K562 (cell line): Measurements from ENCODE around the gene GNG3.

Source experiments
- BRF1 ChIP-seq: IDR thresholded peaks from 3 replicates; pipeline ENCODE4 v1.6.1; 2011; ENCODE audit warnings: borderline replicate concordance, mild to moderate bottlenecking; ENCODE audit not compliant: insufficient read length; ENCODE audit errors: extremely low read depth
- CBX5 ChIP-seq: IDR thresholded peaks from 2 replicates; pipeline ENCODE4 v1.6.1; 2014; ENCODE audit warnings: low read depth, borderline replicate concordance
- HSF4 ChIP-seq: fragments of 250-450 bp; sonication (Bioruptor Pico); IDR thresholded peaks from 2 replicates; pipeline ENCODE4 v2.1.2; 2022; ENCODE audit warnings: mild to moderate bottlenecking, moderate library complexity, borderline replicate concordance
- KDM1A ChIP-seq, 2 experiments: fragments of 450-650 bp; IDR thresholded peaks; 2 replicates each; pipeline ENCODE4 v1.6.1; 2016; ENCODE audit warnings: mild to moderate bottlenecking in 2 of 2
- LEF1 ChIP-seq: fragments of 450-650 bp; IDR thresholded peaks from 2 replicates; pipeline ENCODE4 v1.6.1; 2016; ENCODE audit warnings: mild to moderate bottlenecking
- PHTF2 ChIP-seq: fragments of 250-450 bp; sonication (Bioruptor Pico); IDR thresholded peaks from 2 replicates; pipeline ENCODE4 v1.5.0; 2021; ENCODE audit warnings: mild to moderate bottlenecking
- POLR2A ChIP-seq: fragments of 450-650 bp; conservative IDR thresholded peaks from 2 replicates; pipeline ENCODE4 v1.6.1; 2016
- SMARCC2 ChIP-seq: fragments of 450-650 bp; IDR thresholded peaks from 2 replicates; pipeline ENCODE4 v1.6.1; 2017; ENCODE audit warnings: antibody characterized with exemption, moderate library complexity, mild to moderate bottlenecking, low read depth
- TAL1 ChIP-seq: fragments of 450-650 bp; IDR thresholded peaks from 2 replicates; pipeline ENCODE4 v1.6.1; 2016; ENCODE audit warnings: mild to moderate bottlenecking
- TARDBP ChIP-seq: fragments of 450-650 bp; IDR thresholded peaks from 2 replicates; pipeline ENCODE4 v1.6.1; 2016
- TOE1 ChIP-seq, 2 experiments: fragments of 450-650 bp in 1 of 2; sonication (generic) in 1 of 2; formaldehyde crosslinking in 1 of 2; IDR thresholded peaks; 2 replicates each; pipeline versions ENCODE4 v1.7.1 to v1.8.0; 2016 to 2022; ENCODE audit warnings: borderline replicate concordance in 2 of 2, mild to moderate bottlenecking in 2 of 2, antibody characterized with exemption in 1 of 2, inconsistent platforms in 1 of 2, low read depth in 1 of 2, missing genetic modification reagents in 1 of 2, moderate library complexity in 1 of 2
- ZNF785 ChIP-seq: fragments of 250-450 bp; sonication (Bioruptor Pico); IDR thresholded peaks from 2 replicates; pipeline ENCODE4 v1.4.0; 2020; ENCODE audit warnings: mild to moderate bottlenecking
- TF ChIP-seq, protein P1 (sequence below), 3 experiments: IDR thresholded peaks in 2 of 3; conservative IDR thresholded peaks in 1 of 3; 2 replicates each; pipeline ENCODE4 v1.5.1; 2011 to 2012; ENCODE audit warnings: low read length in 3 of 3, mild to moderate bottlenecking in 3 of 3, control low read depth in 2 of 3, improper control_type of control experiment in 1 of 3, inconsistent platforms in 1 of 3, low read depth in 1 of 3, mixed read lengths in 1 of 3, moderate library complexity in 1 of 3; ENCODE audit not compliant: insufficient read depth in 2 of 3
- TF ChIP-seq, protein P2 (sequence below), 2 experiments: fragments of 450-650 bp; conservative IDR thresholded peaks; 2 replicates each; pipeline ENCODE4 v1.6.1; 2017; ENCODE audit warnings: mild to moderate bottlenecking in 2 of 2, moderate library complexity in 2 of 2

DNA sequence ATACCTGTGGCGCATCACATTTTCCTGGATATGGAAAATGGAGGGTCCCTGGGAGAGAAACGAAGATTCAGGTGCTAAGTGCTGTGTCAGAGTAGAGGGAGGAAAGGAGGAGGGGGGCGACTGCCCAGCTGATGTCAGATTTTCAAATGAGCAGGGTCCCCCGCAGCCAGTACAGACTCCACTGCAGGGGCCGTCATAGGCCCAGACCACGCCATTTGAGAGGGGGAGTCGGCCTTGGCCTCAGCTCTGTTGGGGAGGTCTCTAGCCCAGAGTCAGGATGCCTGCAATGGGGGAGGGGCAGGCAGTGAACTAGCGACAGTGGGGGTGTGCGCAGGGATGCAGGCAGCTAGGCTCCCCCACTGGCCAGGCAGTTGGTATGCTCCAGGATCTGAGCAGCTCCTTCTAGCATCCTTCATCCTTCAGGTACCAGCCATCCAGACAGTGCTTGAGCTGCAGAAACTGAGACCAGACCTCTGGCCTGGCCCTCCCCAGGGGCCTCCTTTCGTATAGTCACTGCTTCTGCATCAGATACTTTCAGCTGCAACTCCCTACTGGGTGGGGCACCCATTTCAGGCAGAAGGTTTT is at the start of gene GNG3, which contains the start of gene BSCL2:
- TF ChIP-seq TARDBP (no peak), HSF4 (CRISPR knock-in tag) (no peak), BRF1 (no peak), ZNF785 (CRISPR knock-in tag) (no peak), TAL1 (no peak), SMARCC2 (no peak), CBX5 (no peak), PHTF2 (CRISPR knock-in tag) (no peak), TOE1 (IDR thresholded peaks at IDR 0.05; ENCODE audit: borderline replicate concordance) (no peak), TOE1 (CRISPR knock-in tag; IDR thresholded peaks at IDR 0.05; ENCODE audit: borderline replicate concordance, low read depth) (no peak), POLR2A (no peak; the same call in 1 of the 2 replicates), LEF1 (no peak), KDM1A (IDR thresholded peaks at IDR 0.05) (peak; percentile 33 to 68; a peak in 1 of 4 replicates)
- TF ChIP-seq, protein P1, sequence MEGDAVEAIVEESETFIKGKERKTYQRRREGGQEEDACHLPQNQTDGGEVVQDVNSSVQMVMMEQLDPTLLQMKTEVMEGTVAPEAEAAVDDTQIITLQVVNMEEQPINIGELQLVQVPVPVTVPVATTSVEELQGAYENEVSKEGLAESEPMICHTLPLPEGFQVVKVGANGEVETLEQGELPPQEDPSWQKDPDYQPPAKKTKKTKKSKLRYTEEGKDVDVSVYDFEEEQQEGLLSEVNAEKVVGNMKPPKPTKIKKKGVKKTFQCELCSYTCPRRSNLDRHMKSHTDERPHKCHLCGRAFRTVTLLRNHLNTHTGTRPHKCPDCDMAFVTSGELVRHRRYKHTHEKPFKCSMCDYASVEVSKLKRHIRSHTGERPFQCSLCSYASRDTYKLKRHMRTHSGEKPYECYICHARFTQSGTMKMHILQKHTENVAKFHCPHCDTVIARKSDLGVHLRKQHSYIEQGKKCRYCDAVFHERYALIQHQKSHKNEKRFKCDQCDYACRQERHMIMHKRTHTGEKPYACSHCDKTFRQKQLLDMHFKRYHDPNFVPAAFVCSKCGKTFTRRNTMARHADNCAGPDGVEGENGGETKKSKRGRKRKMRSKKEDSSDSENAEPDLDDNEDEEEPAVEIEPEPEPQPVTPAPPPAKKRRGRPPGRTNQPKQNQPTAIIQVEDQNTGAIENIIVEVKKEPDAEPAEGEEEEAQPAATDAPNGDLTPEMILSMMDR (IDR thresholded peaks at IDR 0.05 in 2 of 3, conservative IDR thresholded peaks at IDR 0.05 in 1 of 3; ENCODE audit: insufficient read depth in 2 of 3, low read depth in 1 of 3, low read length in 3 of 3): no peak
- TF ChIP-seq, protein P2, sequence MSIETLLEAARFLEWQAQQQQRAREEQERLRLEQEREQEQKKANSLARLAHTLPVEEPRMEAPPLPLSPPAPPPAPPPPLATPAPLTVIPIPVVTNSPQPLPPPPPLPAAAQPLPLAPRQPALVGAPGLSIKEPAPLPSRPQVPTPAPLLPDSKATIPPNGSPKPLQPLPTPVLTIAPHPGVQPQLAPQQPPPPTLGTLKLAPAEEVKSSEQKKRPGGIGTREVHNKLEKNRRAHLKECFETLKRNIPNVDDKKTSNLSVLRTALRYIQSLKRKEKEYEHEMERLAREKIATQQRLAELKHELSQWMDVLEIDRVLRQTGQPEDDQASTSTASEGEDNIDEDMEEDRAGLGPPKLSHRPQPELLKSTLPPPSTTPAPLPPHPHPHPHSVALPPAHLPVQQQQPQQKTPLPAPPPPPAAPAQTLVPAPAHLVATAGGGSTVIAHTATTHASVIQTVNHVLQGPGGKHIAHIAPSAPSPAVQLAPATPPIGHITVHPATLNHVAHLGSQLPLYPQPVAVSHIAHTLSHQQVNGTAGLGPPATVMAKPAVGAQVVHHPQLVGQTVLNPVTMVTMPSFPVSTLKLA (conservative IDR thresholded peaks at IDR 0.05): no peak
